ENCODE measurements around the gene FIBCD1.

FIBCD1 gene

GRCh38 chr9:130905125-130905901 lies 33.7 kb downstream of the FIBCD1 start:
- no peak for DNase-seq

GRCh38 chr9:130904070-130905044 lies 34.7 kb downstream of the FIBCD1 start:
- DNase-seq = no peak

- no peak for DNase-seq
Observed at GRCh38 chr9:130903194-130904069, 35.6 kb downstream of the FIBCD1 start.

GRCh38 chr9:130902204-130903185 lies 36.6 kb downstream of the FIBCD1 start:
- DNase-seq = no peak

GRCh38 chr9:130901498-130902203 lies 37.4 kb downstream of the FIBCD1 start:
- no peak for DNase-seq

- DNase-seq = no peak
Observed at GRCh38 chr9:130900701-130901497, 38.1 kb downstream of the FIBCD1 start.

GRCh38 chr9:130899051-130899748 lies 39.8 kb downstream of the FIBCD1 start:
- no peak for DNase-seq

GRCh38 chr9:130898552-130898852 lies 40.5 kb downstream of the FIBCD1 start:
- DNase-seq = no peak

- no peak for DNase-seq
Observed at GRCh38 chr9:130897848-130898551, 41.0 kb downstream of the FIBCD1 start.

- no peak for DNase-seq
Observed at GRCh38 chr9:130897105-130897751, 41.8 kb downstream of the FIBCD1 start.

- DNase-seq = no peak
Observed at GRCh38 chr9:130896233-130897014, 42.6 kb downstream of the FIBCD1 start, which contains the start of gene QRFP. QRFP (minus strand) TSS chr9:130896812; CDS start chr9:130893838, 2,974 bp downstream.

- no peak for DNase-seq
Observed at GRCh38 chr9:130895481-130896232, 43.4 kb downstream of the FIBCD1 start.

GRCh38 chr9:130895038-130895437 lies 44.0 kb downstream of the FIBCD1 start:
- DNase-seq = no peak

GRCh38 chr9:130894546-130894945 lies 44.5 kb downstream of the FIBCD1 start:
- peak; percentile 71 for DNase-seq

- peak; percentile 59 for DNase-seq
Observed at GRCh38 chr9:130893341-130894101, 45.5 kb downstream of the FIBCD1 start.

Measured in hematopoietic multipotent progenitor cell treated with erythropoietin and hydrocortisone succinate and interleukin-3 and kit ligand, for 8 days (in vitro differentiated cells).